ENCODE results near the gene ST3GAL3. TPM values are rescaled to one million over a fixed set of nuclear protein-coding genes. Genes with fewer than 3 reads are reported as not detected.

ST3GAL3 gene
- total and polyA plus RNA-seq, 8 donors, result 1.6 to 68.3 (median 6.7) TPM

DNA sequence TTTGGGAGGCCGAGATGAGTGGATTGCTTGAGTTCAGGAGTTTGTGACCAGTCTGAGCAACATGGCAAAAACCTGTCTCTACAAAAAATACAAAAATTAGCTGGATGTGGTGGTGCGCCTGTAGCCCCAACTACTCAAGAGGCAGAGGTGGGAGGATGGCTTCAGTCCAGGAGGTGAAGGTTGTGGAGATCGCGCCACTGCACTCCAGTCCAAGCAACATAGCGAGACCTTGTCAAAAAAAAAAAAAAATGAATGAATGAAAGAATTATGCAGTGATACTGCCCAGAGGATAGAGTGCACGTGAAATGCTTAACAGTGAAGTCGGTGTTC, 262.0 kb downstream of the ST3GAL3 start:
- Histone ChIP-seq H3K4me3 (peak overlapping the region; percentile 81 to 99 (median 93)), H3K27ac (no peak overlapping the region), H3K4me1 (peaks cover 15 to 35% (median 27%) of the 10 kb centered on the region in 4 donors), H3K9me3 (no peaks in the 10 kb centered on the region), H3K36me3 (peaks cover 3 to 52% (median 43%) of the 10 kb centered on the region in 4 donors), H3K27me3 (no peaks in the 10 kb centered on the region)
- 52 to 62% (median 56%) methylated on average over 7 of the region's 7 CpGs for WGBS, 5 donors
- intact Hi-C loops (cut with DNase I; ENCODE audit: low total_unique reads), result no loop called here
- DNase-seq, result no peak
- no peak for TF ChIP-seq POLR2AphosphoS5 (IDR thresholded peaks at IDR 0.05)
- TF ChIP-seq, protein P1, sequence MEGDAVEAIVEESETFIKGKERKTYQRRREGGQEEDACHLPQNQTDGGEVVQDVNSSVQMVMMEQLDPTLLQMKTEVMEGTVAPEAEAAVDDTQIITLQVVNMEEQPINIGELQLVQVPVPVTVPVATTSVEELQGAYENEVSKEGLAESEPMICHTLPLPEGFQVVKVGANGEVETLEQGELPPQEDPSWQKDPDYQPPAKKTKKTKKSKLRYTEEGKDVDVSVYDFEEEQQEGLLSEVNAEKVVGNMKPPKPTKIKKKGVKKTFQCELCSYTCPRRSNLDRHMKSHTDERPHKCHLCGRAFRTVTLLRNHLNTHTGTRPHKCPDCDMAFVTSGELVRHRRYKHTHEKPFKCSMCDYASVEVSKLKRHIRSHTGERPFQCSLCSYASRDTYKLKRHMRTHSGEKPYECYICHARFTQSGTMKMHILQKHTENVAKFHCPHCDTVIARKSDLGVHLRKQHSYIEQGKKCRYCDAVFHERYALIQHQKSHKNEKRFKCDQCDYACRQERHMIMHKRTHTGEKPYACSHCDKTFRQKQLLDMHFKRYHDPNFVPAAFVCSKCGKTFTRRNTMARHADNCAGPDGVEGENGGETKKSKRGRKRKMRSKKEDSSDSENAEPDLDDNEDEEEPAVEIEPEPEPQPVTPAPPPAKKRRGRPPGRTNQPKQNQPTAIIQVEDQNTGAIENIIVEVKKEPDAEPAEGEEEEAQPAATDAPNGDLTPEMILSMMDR (IDR thresholded peaks at IDR 0.05), result peak in 1 of 7 experiments; percentile 13

DNA sequence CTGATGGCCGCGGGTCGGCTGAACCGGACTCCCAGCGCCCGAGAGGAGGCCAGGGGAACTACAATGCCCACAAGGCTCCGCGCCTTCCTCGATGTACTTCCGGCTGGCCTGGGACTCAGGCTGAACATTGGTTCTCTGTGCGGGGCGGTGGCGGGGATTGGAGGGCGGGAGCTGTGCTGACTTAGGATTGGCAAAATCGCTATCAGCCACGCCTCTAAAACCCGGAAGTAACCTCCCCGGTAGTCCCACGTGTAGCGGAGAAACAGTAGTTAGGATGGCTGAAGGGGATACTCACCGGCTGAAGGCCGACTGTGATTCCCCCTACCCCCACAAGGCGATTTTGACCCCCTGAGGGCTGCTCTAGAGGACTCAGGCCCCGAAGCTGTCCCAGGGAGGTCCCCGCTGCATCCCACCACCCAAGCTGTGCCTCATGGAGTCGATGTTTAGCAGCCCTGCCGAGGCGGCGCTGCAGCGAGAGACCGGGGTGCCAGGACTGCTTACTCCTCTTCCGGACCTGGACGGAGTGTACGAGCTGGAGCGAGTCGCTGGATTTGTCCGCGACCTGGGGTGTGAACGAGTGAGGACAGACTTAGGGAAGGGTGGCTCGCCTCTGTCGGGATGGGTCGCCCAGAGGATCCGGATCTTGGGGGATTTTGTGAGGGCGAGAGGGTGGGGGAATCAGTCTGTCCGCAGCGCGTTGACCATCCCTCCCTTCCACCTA, 262.6 kb downstream of the ST3GAL3 start, which contains the start of gene DPH2:
Gene DPH2 (plus strand): TSS at position 265 of the 721 bp plus-strand sequence. CDS start 166 bp downstream, at position 431.
- Histone ChIP-seq H3K36me3 (peaks cover 3 to 48% (median 40%) of the 10 kb centered on the region in 4 donors), H3K27ac (peak within 1 kb of the TSS in 3 of 5 donors; percentile 32 to 75 (median 54)), H3K4me1 (peaks cover 15 to 36% (median 28%) of the 10 kb centered on the region in 4 donors), H3K27me3 (no peaks in the 10 kb centered on the region), H3K9me3 (no peaks in the 10 kb centered on the region), H3K4me3 (peak within 1 kb of the TSS; percentile 81 to 99 (median 93))
- intact Hi-C loops (cut with DNase I; ENCODE audit: low total_unique reads), result no loop called here
- DNase-seq, result peak; percentile 97 to 99
- TF ChIP-seq POLR2A (IDR thresholded peaks at IDR 0.05) (no peak), EP300 (IDR thresholded peaks at IDR 0.05) (no peak), POLR2AphosphoS5 (IDR thresholded peaks at IDR 0.05) (peak in 2 of 3 donors; percentile 29 to 35)
- TF ChIP-seq, protein P1 (IDR thresholded peaks at IDR 0.05), result peak in 3 of 7 experiments; percentile 3 to 41 (median 38)
- 0 to 2% (median 1%) methylated on average over 36 to 47 of the region's 47 CpGs for WGBS, 5 donors

- TF ChIP-seq POLR2A (IDR thresholded peaks at IDR 0.05), result no peak
- TF ChIP-seq, protein P1 (IDR thresholded peaks at IDR 0.05), result no peak
- no peak for TF ChIP-seq EP300 (IDR thresholded peaks at IDR 0.05)
- TF ChIP-seq POLR2AphosphoS5 (IDR thresholded peaks at IDR 0.05), result no peak
- Histone ChIP-seq H3K27ac (peak overlapping the region in 3 of 5 donors; percentile 32 to 75 (median 54)), H3K9me3 (no peaks in the 10 kb centered on the region), H3K27me3 (no peaks in the 10 kb centered on the region), H3K36me3 (peaks cover 3 to 48% (median 40%) of the 10 kb centered on the region in 4 donors), H3K4me3 (peak overlapping the region; percentile 81 to 99 (median 93)), H3K4me1 (peaks cover 16 to 39% (median 31%) of the 10 kb centered on the region in 4 donors)
- 33 to 45% (median 42%) methylated on average over 3 to 5 of the region's 5 CpGs for WGBS, 5 donors
- intact Hi-C loops (cut with DNase I; ENCODE audit: low total_unique reads), result no loop called here
- no peak for DNase-seq
These were observed 263.2 kb downstream of the ST3GAL3 start for GRCh38 chr1:43970502-43970901.

- WGBS, 5 donors, result 84 to 92% (median 89%) methylated on average over 8 to 9 of the region's 9 CpGs
- Histone ChIP-seq H3K9me3 (no peaks in the 10 kb centered on the region), H3K4me3 (peak overlapping the region in 3 of 4 donors; percentile 90 to 99 (median 96)), H3K36me3 (peaks cover 3 to 44% (median 37%) of the 10 kb centered on the region in 4 donors), H3K27me3 (no peaks in the 10 kb centered on the region), H3K4me1 (peaks cover 20 to 43% (median 36%) of the 10 kb centered on the region in 4 donors), H3K27ac (no peak overlapping the region)
- TF ChIP-seq, protein P1 (IDR thresholded peaks at IDR 0.05), result no peak
- no peak for TF ChIP-seq POLR2A (IDR thresholded peaks at IDR 0.05)
- no peak for TF ChIP-seq POLR2AphosphoS5 (IDR thresholded peaks at IDR 0.05)
- no peak for TF ChIP-seq EP300 (IDR thresholded peaks at IDR 0.05)
- no peak for DNase-seq
- intact Hi-C loops (cut with DNase I; ENCODE audit: low total_unique reads), result no loop called here
These were observed 263.6 kb downstream of the ST3GAL3 start for GRCh38 chr1:43970911-43971310.
